ENCODE results near the gene TAS2R40.

DNA sequence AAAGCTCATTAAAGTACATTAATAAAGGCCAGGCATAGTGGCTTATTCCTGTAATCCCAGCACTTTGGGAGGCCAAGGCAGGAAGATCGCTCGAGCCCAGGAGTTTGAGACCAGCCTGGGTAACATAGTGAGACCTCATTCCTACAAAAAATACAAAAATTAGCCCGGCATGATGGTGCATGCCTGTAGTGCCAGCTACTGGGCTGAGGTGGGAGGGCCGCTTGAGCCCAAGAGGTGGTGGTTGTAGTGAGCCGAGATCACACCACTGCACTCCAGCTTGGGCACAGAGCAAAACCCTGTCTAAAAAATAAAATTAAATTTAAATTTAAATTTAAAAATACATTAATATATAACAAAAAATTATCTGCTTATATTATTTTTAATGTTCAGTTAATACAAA is 45.7 kb upstream of the TAS2R40 start:
- no peak for TF ChIP-seq ZFX (IDR thresholded peaks at IDR 0.05; ENCODE audit: borderline replicate concordance)
- TF ChIP-seq, protein P1, sequence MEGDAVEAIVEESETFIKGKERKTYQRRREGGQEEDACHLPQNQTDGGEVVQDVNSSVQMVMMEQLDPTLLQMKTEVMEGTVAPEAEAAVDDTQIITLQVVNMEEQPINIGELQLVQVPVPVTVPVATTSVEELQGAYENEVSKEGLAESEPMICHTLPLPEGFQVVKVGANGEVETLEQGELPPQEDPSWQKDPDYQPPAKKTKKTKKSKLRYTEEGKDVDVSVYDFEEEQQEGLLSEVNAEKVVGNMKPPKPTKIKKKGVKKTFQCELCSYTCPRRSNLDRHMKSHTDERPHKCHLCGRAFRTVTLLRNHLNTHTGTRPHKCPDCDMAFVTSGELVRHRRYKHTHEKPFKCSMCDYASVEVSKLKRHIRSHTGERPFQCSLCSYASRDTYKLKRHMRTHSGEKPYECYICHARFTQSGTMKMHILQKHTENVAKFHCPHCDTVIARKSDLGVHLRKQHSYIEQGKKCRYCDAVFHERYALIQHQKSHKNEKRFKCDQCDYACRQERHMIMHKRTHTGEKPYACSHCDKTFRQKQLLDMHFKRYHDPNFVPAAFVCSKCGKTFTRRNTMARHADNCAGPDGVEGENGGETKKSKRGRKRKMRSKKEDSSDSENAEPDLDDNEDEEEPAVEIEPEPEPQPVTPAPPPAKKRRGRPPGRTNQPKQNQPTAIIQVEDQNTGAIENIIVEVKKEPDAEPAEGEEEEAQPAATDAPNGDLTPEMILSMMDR (IDR thresholded peaks at IDR 0.05): no peak

Data from 22Rv1 (cell line).